Caco-2 (cell line): ENCODE measurements around the gene ERCC8. TPM values are rescaled to one million over a fixed set of nuclear protein-coding genes. Genes with fewer than 3 reads are reported as not detected.
A peak's percentile ranks its signal among the peaks of the same experiment; 100 is the strongest.

Experiments used
- BruUV-seq: library from RNA; stranded (reverse); fragments of 400-500 nt; replicated peaks from 2 replicates; lab custom pipeline; 2021; lab: Mats Ljungman, UMichigan
- CTCF ChIA-PET: fragments of 300-600 bp; sonication (Branson Sonifier 250); formaldehyde crosslinking; loops from one replicate; lab custom pipeline; 2022; ENCODE audit warnings: antibody characterized with exemption; lab: Charles Lee
- POLR2A ChIA-PET: fragments of 300-600 bp; sonication (Branson Sonifier 250); formaldehyde crosslinking; loops from one replicate; lab custom pipeline; 2022; ENCODE audit warnings: antibody characterized with exemption; lab: Charles Lee
- DNase-seq, 2 experiments: peaks; one replicate each; pipeline versions ENCODE4 v3.0.0 to v3.0.0-alpha.2; 2020 to 2022
- H3K27me3 ChIP-seq: replicated peaks from 2 replicates; pipeline ENCODE4 v1.6.0; 2011; ENCODE audit warnings: low read length; ENCODE audit not compliant: control insufficient read depth, insufficient read depth
- H3K36me3 ChIP-seq: 2 replicates; pipeline ENCODE4 v1.5.1; 2011; ENCODE audit warnings: low read length; ENCODE audit not compliant: control insufficient read depth, insufficient read depth
- H3K4me1 ChIP-seq: fragments of 250-450 bp; sonication (Bioruptor Pico); 2 replicates; pipeline ENCODE4 v1.5.1; 2020; ENCODE audit warnings: mild to moderate bottlenecking
- H3K4me3 ChIP-seq: 2 replicates; pipeline ENCODE4 v1.5.1; 2011; ENCODE audit warnings: low read depth, mild to moderate bottlenecking, control low read depth, low read length
- H3K9me3 ChIP-seq: fragments of 250-450 bp; sonication (Bioruptor Pico); 2 replicates; pipeline ENCODE4 v1.5.1; 2020; ENCODE audit warnings: mild to moderate bottlenecking, moderate library complexity
- H3K27ac Mint-ChIP-seq: one replicate; pipeline ENCODE4 v1.8.0; 2022; ENCODE audit warnings: mixed read lengths; ENCODE audit not compliant: unreplicated experiment
- H3K27me3 Mint-ChIP-seq: one replicate; pipeline ENCODE4 v1.8.0; 2022; ENCODE audit warnings: mixed read lengths; ENCODE audit not compliant: insufficient read depth, unreplicated experiment
- H3K36me3 Mint-ChIP-seq: one replicate; pipeline ENCODE4 v1.8.0; 2022; ENCODE audit warnings: mild to moderate bottlenecking, mixed read lengths; ENCODE audit not compliant: insufficient read depth, unreplicated experiment
- H3K4me1 Mint-ChIP-seq: one replicate; pipeline ENCODE4 v1.8.0; 2022; ENCODE audit warnings: low read depth, mixed read lengths; ENCODE audit not compliant: unreplicated experiment
- H3K4me3 Mint-ChIP-seq: one replicate; pipeline ENCODE4 v1.8.0; 2022; ENCODE audit warnings: mild to moderate bottlenecking, moderate library complexity, mixed read lengths; ENCODE audit not compliant: unreplicated experiment
- H3K9me3 Mint-ChIP-seq: one replicate; pipeline ENCODE4 v1.8.0; 2022; ENCODE audit warnings: mixed read lengths; ENCODE audit not compliant: unreplicated experiment
- CTCF ChIP-seq, 2 experiments: fragments of 200-600 bp in 1 of 2; IDR thresholded peaks; 1 replicate in 1 of 2; 2 replicates in 1 of 2; pipeline versions ENCODE4 v1.5.1 to v1.8.0; 2011 to 2022; ENCODE audit warnings: antibody characterized with exemption in 1 of 2, control low read depth in 1 of 2, inconsistent platforms in 1 of 2, low read depth in 1 of 2, low read length in 1 of 2, mild to moderate bottlenecking in 1 of 2, moderate library complexity in 1 of 2; ENCODE audit not compliant: insufficient read depth in 1 of 2, severe bottlenecking in 1 of 2, unreplicated experiment in 1 of 2
- intact Hi-C: fragments of 100-400 bp; cut with micrococcal nuclease; formaldehyde crosslinking; loops from one replicate; pipeline ENCODE4 v1.10.0; 2022; ENCODE audit not compliant: unreplicated experiment
- total RNA-seq: library from RNA; stranded (reverse); gene quantifications from 2 replicates; pipeline ENCODE4 v1.2.3, GENCODE V29; 2022

The ERCC8 gene
- total RNA-seq, 1 experiment from 2014 or later = 19.8 TPM

GRCh38 chr5:60955239-60955638 lies 10.4 kb upstream of the ERCC8 start:
- H3K27ac Mint-ChIP-seq = no peak overlapping the region
- TF ChIP-seq CTCF (IDR thresholded peaks at IDR 0.05; ENCODE audit: insufficient read depth in 1 of 2, low read depth in 1 of 2, low read length in 1 of 2, severe bottlenecking in 1 of 2, unreplicated experiment in 1 of 2) = no peak
- H3K9me3 ChIP-seq = 0 out of 2 replicates have a peak, but pooled peaks cover 6% of the 10 kb centered on the region
- intact Hi-C loops = loop anchor here (5.0 to 10.0 kb wide), 4 partner anchors 180 to 977 kb away; partner anchors contain the start of gene ZSWIM6
- no peak for DNase-seq
- H3K9me3 Mint-ChIP-seq = peaks cover 12% of the 10 kb centered on the region
- ChIA-PET CTCF (no interaction called here), POLR2A (no interaction called here)
- H3K36me3 Mint-ChIP-seq = no peaks in the 10 kb centered on the region
- no peak overlapping the region for H3K4me3 ChIP-seq
- BruUV-seq = no TSS peak
- no peak overlapping the region for H3K4me3 Mint-ChIP-seq
- no peaks in the 10 kb centered on the region for H3K36me3 ChIP-seq
- no peaks in the 10 kb centered on the region for H3K4me1 Mint-ChIP-seq
- H3K27me3 ChIP-seq = no peaks in the 10 kb centered on the region
- no peaks in the 10 kb centered on the region for H3K27me3 Mint-ChIP-seq
- H3K4me1 ChIP-seq = no peaks in the 10 kb centered on the region

GRCh38 chr5:60948738-60949137 lies 3.9 kb upstream of the ERCC8 start:
- CTCF ChIA-PET = no interaction called here
- Histone ChIP-seq H3K27me3 (no peaks in the 10 kb centered on the region), H3K9me3 (no peaks in the 10 kb centered on the region), H3K36me3 (no peaks in the 10 kb centered on the region), H3K4me1 (peaks cover 2% of the 10 kb centered on the region; the same call in 1 of the 2 replicates), H3K4me3 (no peak overlapping the region)
- POLR2A ChIA-PET = no interaction called here
- Mint-ChIP-seq H3K36me3 (no peaks in the 10 kb centered on the region), H3K4me1 (no peaks in the 10 kb centered on the region), H3K27me3 (no peaks in the 10 kb centered on the region), H3K9me3 (no peaks in the 10 kb centered on the region), H3K4me3 (no peak overlapping the region), H3K27ac (no peak overlapping the region)
- no peak for DNase-seq
- BruUV-seq = no TSS peak
- no peak for TF ChIP-seq CTCF (IDR thresholded peaks at IDR 0.05; ENCODE audit: insufficient read depth in 1 of 2, low read depth in 1 of 2, low read length in 1 of 2, severe bottlenecking in 1 of 2, unreplicated experiment in 1 of 2)
- intact Hi-C loops = loop anchor here (5.0 to 10.0 kb wide), 3 partner anchors 216 to 276 kb away; partner anchors contain the start of gene SMIM15

GRCh38 chr5:60945813-60946187 lies 930 bp upstream of the ERCC8 start:
- CTCF ChIA-PET = interaction anchor here (1.6 kb wide), 1 partner anchor 246 kb away, joined by 7 read pairs; the partner anchor contains the start of gene DEPDC1B
- POLR2A ChIA-PET = interaction anchor here (1.0 to 2.2 kb wide), 3 partner anchors 102 to 386 kb away, joined by 3 to 14 read pairs (median 4); partner anchors contain the start of genes DEPDC1B and ELOVL7
- no peak for TF ChIP-seq CTCF (IDR thresholded peaks at IDR 0.05; ENCODE audit: insufficient read depth in 1 of 2, low read depth in 1 of 2, low read length in 1 of 2, severe bottlenecking in 1 of 2, unreplicated experiment in 1 of 2)
- H3K4me1 ChIP-seq = peaks cover 6% of the 10 kb centered on the region; the same call in 1 of the 2 replicates
- Mint-ChIP-seq H3K4me1 (no peaks in the 10 kb centered on the region), H3K9me3 (no peaks in the 10 kb centered on the region), H3K27me3 (no peaks in the 10 kb centered on the region), H3K4me3 (no peak overlapping the region), H3K27ac (no peak overlapping the region), H3K36me3 (no peaks in the 10 kb centered on the region)
- H3K9me3 ChIP-seq = no peaks in the 10 kb centered on the region
- no peaks in the 10 kb centered on the region for H3K27me3 ChIP-seq
- peak in 1 of 2 experiments; percentile 36 for DNase-seq
- BruUV-seq = no TSS peak
- peak overlapping the region; percentile 42 for H3K4me3 ChIP-seq
- H3K36me3 ChIP-seq = no peaks in the 10 kb centered on the region
- intact Hi-C loops = loop anchor here (5.0 to 10.0 kb wide), 3 partner anchors 219 to 273 kb away; partner anchors contain the start of gene SMIM15
